DOHH2 (cell line): ENCODE data around the gene PRDM15.

Experiments used
- CTCF ChIP-seq: fragments of 200-600 bp; sonication (generic); IDR thresholded peaks from one replicate; pipeline ENCODE4 v1.5.1; 2014; ENCODE audit warnings: antibody characterized with exemption, mild to moderate bottlenecking, low read depth, low read length; ENCODE audit not compliant: poor library complexity, severe bottlenecking
- EZH2phosphoT487 ChIP-seq: fragments of 200-600 bp; sonication (generic); IDR thresholded peaks from 2 replicates; pipeline ENCODE4 v1.6.1; 2017; ENCODE audit warnings: borderline replicate concordance, mild to moderate bottlenecking, antibody characterized with exemption, low read length, moderate library complexity, mixed read lengths

- TF ChIP-seq CTCF (no peak), EZH2phosphoT487 (no peak)
These were observed 30.6 kb downstream of the PRDM15 start for GRCh38 chr21:41848533-41848932.
